ENCODE results near the gene ANGPTL2. TPM values are rescaled to one million over a fixed set of nuclear protein-coding genes. Genes with fewer than 3 reads are reported as not detected.

Gene ANGPTL2
- total RNA-seq, 5 donors from 2014 or later (not counting 1 experiment from before 2014, with no cell fraction given) = 0.10 to 0.82 (median 0.13) TPM; not detected in 2

- peak in 24 of 35 experiments; percentile 0 to 47 (median 6) for DNase-seq
- Mint-ChIP-seq H3K4me1 (peaks cover 21 to 31% (median 27%) of the 10 kb centered on the region in 3 donors), H3K27ac (peak overlapping the region; percentile 3 to 73), H3K4me3 (peak overlapping the region; percentile 9 to 63 (median 32)), H3K27me3 (no peaks in the 10 kb centered on the region), H3K9me3 (no peaks in the 10 kb centered on the region), H3K36me3 (peaks cover 10% of the 10 kb centered on the region)
- Histone ChIP-seq H3K4me1 (ENCODE audit: control insufficient read depth in 1 of 2, extremely low read depth in 1 of 2, insufficient read depth in 2 of 2, low read length in 2 of 2) (peaks cover 4 to 19% of the 10 kb centered on the region in 2 experiments), H3K4me3 (ENCODE audit: control insufficient read depth in 1 of 2, extremely low read depth in 1 of 2, low read length in 1 of 2) (no peak overlapping the region), H3K27ac (ENCODE audit: low read length) (no peak overlapping the region), H3K36me3 (ENCODE audit: control insufficient read depth in 2 of 2, extremely low read depth in 1 of 2, insufficient read depth in 1 of 2, low read length in 1 of 2) (no peaks in the 10 kb centered on the region), H3K9me3 (no peaks in the 10 kb centered on the region), H3K27me3 (replicated peaks in 1 of 2; ENCODE audit: control insufficient read depth in 2 of 2, extremely low read depth in 1 of 2, insufficient read depth in 2 of 2, low read length in 1 of 2) (no peaks in the 10 kb centered on the region)
- ChIA-PET CTCF (no interaction called here), POLR2A (no interaction called here)
- ATAC-seq (replicated peaks in 1 of 4) = peak; percentile 70 to 95 (median 83)
- 0% methylated on average over 2 of the region's 4 CpGs for WGBS (ENCODE audit: insufficient coverage)
Observed at GRCh38 chr9:127049044-127049443, 73.4 kb downstream of the ANGPTL2 start.

GRCh38 chr9:127047971-127048370 is 74.5 kb downstream of the ANGPTL2 start:
- Mint-ChIP-seq H3K27me3 (peaks cover 0 to 2% of the 10 kb centered on the region in 2 donors), H3K36me3 (peaks cover 4% of the 10 kb centered on the region), H3K4me3 (no peak overlapping the region), H3K27ac (peak overlapping the region; percentile 18 to 69), H3K4me1 (peaks cover 21 to 31% (median 27%) of the 10 kb centered on the region in 3 donors), H3K9me3 (no peaks in the 10 kb centered on the region)
- Histone ChIP-seq H3K4me3 (ENCODE audit: control insufficient read depth in 1 of 2, extremely low read depth in 1 of 2, low read length in 1 of 2) (no peak overlapping the region), H3K27ac (ENCODE audit: low read length) (no peak overlapping the region), H3K27me3 (replicated peaks in 1 of 2; ENCODE audit: control insufficient read depth in 2 of 2, extremely low read depth in 1 of 2, insufficient read depth in 2 of 2, low read length in 1 of 2) (no peaks in the 10 kb centered on the region), H3K9me3 (no peaks in the 10 kb centered on the region), H3K4me1 (ENCODE audit: control insufficient read depth in 1 of 2, extremely low read depth in 1 of 2, insufficient read depth in 2 of 2, low read length in 2 of 2) (peaks cover 4 to 19% of the 10 kb centered on the region in 2 experiments), H3K36me3 (ENCODE audit: control insufficient read depth in 2 of 2, extremely low read depth in 1 of 2, insufficient read depth in 1 of 2, low read length in 1 of 2) (no peaks in the 10 kb centered on the region)
- DNase-seq (no peak), ATAC-seq (replicated peaks in 1 of 4) (no peak)
- POLR2A ChIA-PET = no interaction called here
- 89% methylated on average over 3 of the region's 3 CpGs for WGBS (ENCODE audit: insufficient coverage)
- CTCF ChIA-PET = no interaction called here

- H3K9me3 Mint-ChIP-seq = no peaks in the 10 kb centered on the region
- H3K27me3 Mint-ChIP-seq = peaks cover 0 to 8% of the 10 kb centered on the region in 2 donors
- Histone ChIP-seq H3K27me3 (replicated peaks in 1 of 2; ENCODE audit: control insufficient read depth in 2 of 2, extremely low read depth in 1 of 2, insufficient read depth in 2 of 2, low read length in 1 of 2) (no peaks in the 10 kb centered on the region), H3K36me3 (ENCODE audit: control insufficient read depth in 2 of 2, extremely low read depth in 1 of 2, insufficient read depth in 1 of 2, low read length in 1 of 2) (no peaks in the 10 kb centered on the region), H3K27ac (ENCODE audit: low read length) (no peak overlapping the region), H3K9me3 (no peaks in the 10 kb centered on the region), H3K4me3 (ENCODE audit: control insufficient read depth in 1 of 2, extremely low read depth in 1 of 2, low read length in 1 of 2) (no peak overlapping the region), H3K4me1 (ENCODE audit: control insufficient read depth in 1 of 2, extremely low read depth in 1 of 2, insufficient read depth in 2 of 2, low read length in 2 of 2) (peaks cover 4 to 19% of the 10 kb centered on the region in 2 experiments)
- POLR2A ChIA-PET = no interaction called here
- no peak overlapping the region for H3K4me3 Mint-ChIP-seq
- ATAC-seq (replicated peaks in 1 of 4) = no peak
- CTCF ChIA-PET = no interaction called here
- DNase-seq = no peak
- no peak overlapping the region for H3K27ac Mint-ChIP-seq
- peaks cover 21 to 26% (median 24%) of the 10 kb centered on the region in 3 donors for H3K4me1 Mint-ChIP-seq
- WGBS (ENCODE audit: insufficient coverage) = no CpG with 5 or more reads among the region's 1 CpG
- peaks cover 3% of the 10 kb centered on the region for H3K36me3 Mint-ChIP-seq
Observed at GRCh38 chr9:127045148-127045547, 77.3 kb downstream of the ANGPTL2 start.

GRCh38 chr9:127039492-127039891 is 82.9 kb downstream of the ANGPTL2 start:
- no peaks in the 10 kb centered on the region for H3K36me3 ChIP-seq (ENCODE audit: control insufficient read depth in 2 of 2, extremely low read depth in 1 of 2, insufficient read depth in 1 of 2, low read length in 1 of 2)
- CTCF ChIA-PET = no interaction called here
- peaks cover 0 to 13% of the 10 kb centered on the region in 2 donors for H3K27me3 Mint-ChIP-seq

GRCh38 chr9:127038531-127038930 is 83.9 kb downstream of the ANGPTL2 start:
- Histone ChIP-seq H3K27me3 (replicated peaks in 1 of 2; ENCODE audit: control insufficient read depth in 2 of 2, extremely low read depth in 1 of 2, insufficient read depth in 2 of 2, low read length in 1 of 2) (no peaks in the 10 kb centered on the region), H3K27ac (ENCODE audit: low read length) (no peak overlapping the region), H3K9me3 (no peaks in the 10 kb centered on the region), H3K36me3 (ENCODE audit: control insufficient read depth in 2 of 2, extremely low read depth in 1 of 2, insufficient read depth in 1 of 2, low read length in 1 of 2) (no peaks in the 10 kb centered on the region), H3K4me3 (ENCODE audit: control insufficient read depth in 1 of 2, extremely low read depth in 1 of 2, low read length in 1 of 2) (no peak overlapping the region), H3K4me1 (ENCODE audit: control insufficient read depth in 1 of 2, extremely low read depth in 1 of 2, insufficient read depth in 2 of 2, low read length in 2 of 2) (no peaks in the 10 kb centered on the region)
- no peak overlapping the region for H3K4me3 Mint-ChIP-seq
- ATAC-seq (replicated peaks in 1 of 4) (no peak), DNase-seq (no peak)
- ChIA-PET POLR2A (no interaction called here), CTCF (no interaction called here)
- H3K27ac Mint-ChIP-seq = no peak overlapping the region
- H3K4me1 Mint-ChIP-seq = no peaks in the 10 kb centered on the region
- WGBS (ENCODE audit: insufficient coverage) = 91% methylated on average over 4 of the region's 5 CpGs
- H3K27me3 Mint-ChIP-seq = peaks cover 0 to 13% of the 10 kb centered on the region in 2 donors
- peaks cover 18% of the 10 kb centered on the region for H3K36me3 Mint-ChIP-seq
- no peaks in the 10 kb centered on the region for H3K9me3 Mint-ChIP-seq

More at GRCh38 chr9:127039492-127039891, 82.9 kb downstream of the ANGPTL2 start:
- DNase-seq (no peak), ATAC-seq (replicated peaks in 1 of 4) (no peak)
- Mint-ChIP-seq H3K4me1 (no peaks in the 10 kb centered on the region), H3K9me3 (no peaks in the 10 kb centered on the region), H3K27ac (no peak overlapping the region), H3K36me3 (peaks cover 18% of the 10 kb centered on the region), H3K4me3 (no peak overlapping the region)
- POLR2A ChIA-PET = no interaction called here
- H3K4me1 ChIP-seq (ENCODE audit: control insufficient read depth in 1 of 2, extremely low read depth in 1 of 2, insufficient read depth in 2 of 2, low read length in 2 of 2) = no peaks in the 10 kb centered on the region
- no peaks in the 10 kb centered on the region for H3K27me3 ChIP-seq (replicated peaks in 1 of 2; ENCODE audit: control insufficient read depth in 2 of 2, extremely low read depth in 1 of 2, insufficient read depth in 2 of 2, low read length in 1 of 2)
- no peak overlapping the region for H3K27ac ChIP-seq (ENCODE audit: low read length)
- WGBS (ENCODE audit: insufficient coverage) = 97% methylated on average over 2 of the region's 2 CpGs
- H3K9me3 ChIP-seq = no peaks in the 10 kb centered on the region
- no peak overlapping the region for H3K4me3 ChIP-seq (ENCODE audit: control insufficient read depth in 1 of 2, extremely low read depth in 1 of 2, low read length in 1 of 2)

Other genes with a start within 250 kb of the ANGPTL2 start
- 10 to 100 TPM in 1 of 5 donors, 1 to 10 TPM in 4; 7.3 to 13.9 (median 9.4) TPM for gene RALGPS1, start 207.9 kb downstream of the ANGPTL2 start, total RNA-seq
- 1 to 10 TPM; 3.3 to 5.7 (median 3.6) TPM for gene GARNL3, start 142.1 kb upstream of the ANGPTL2 start, total RNA-seq

Measured in T-cell (primary cell).